ENCODE results near the gene PTGIS. TPM values are rescaled to one million over a fixed set of nuclear protein-coding genes. Genes with fewer than 3 reads are reported as not detected.

PTGIS gene
- total RNA-seq, 2 experiments from 2014 or later: 0.04 to 0.08 TPM

DNA sequence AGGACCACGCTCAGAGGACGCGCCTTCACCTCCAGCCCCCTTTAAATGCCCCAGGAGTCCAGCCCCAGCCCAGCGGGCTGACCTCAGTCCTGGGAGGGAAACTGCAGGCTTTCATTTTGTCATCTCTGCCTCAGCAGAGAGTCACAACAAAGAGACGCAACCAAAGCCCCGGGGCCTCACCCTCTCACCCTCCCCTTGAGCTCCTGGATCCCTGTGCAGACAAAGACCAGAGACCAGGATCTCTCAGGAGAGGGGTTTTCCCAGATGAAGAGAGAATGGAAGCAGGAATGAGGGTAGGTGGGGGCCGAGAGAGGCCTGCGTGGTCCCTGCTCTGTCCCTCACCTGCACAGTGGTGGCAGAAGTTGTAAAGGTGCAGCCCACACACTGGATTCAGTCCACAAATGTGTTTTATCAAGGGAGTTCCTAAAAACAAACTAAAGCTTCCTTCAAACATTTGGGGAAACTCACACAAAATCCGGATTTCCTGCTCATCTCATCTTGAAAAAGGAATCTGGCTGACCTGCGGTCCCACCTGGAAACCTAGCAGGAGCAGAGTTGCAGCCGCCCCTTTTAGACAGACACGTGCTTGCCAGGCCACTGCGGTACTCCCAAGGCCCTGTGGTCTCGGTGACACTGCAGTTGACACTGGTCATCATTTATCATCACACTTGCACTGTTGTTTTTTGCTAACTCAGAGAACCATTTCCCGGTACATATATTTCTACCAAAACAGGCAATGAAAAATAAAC is 27.1 kb downstream of the PTGIS start:
- H3K27me3 Mint-ChIP-seq: peaks cover 44% of the 10 kb centered on the region
- peaks cover 6% of the 10 kb centered on the region for H3K9me3 Mint-ChIP-seq
- H3K4me3 Mint-ChIP-seq: no peak overlapping the region
- DNase-seq: no peak
- H3K36me3 Mint-ChIP-seq: no peaks in the 10 kb centered on the region
- no peak overlapping the region for H3K27ac Mint-ChIP-seq
- peaks cover 2% of the 10 kb centered on the region for H3K4me1 Mint-ChIP-seq

DNA sequence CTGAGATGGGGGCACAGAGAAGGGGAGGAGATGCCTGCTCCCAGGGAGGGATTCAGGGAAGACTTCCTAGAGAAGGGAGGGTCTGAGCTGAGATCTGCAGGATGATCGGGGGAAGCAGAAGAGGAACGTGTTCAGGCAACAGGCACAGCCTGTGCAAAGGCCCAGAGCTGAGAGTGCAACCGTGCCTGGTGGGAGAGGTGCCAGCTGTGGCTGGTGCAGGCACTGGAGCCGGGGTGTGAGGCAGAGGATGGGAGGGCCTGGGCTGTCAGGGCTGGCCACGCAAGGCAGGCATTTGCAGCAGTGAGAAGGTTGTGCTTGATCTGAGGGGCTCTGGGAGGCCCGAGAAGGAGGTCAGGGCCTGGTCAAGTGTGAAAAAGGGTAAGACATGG is 27.7 kb downstream of the PTGIS start:
- H3K4me1 Mint-ChIP-seq: peaks cover 8% of the 10 kb centered on the region
- no peaks in the 10 kb centered on the region for H3K36me3 Mint-ChIP-seq
- H3K4me3 Mint-ChIP-seq: no peak overlapping the region
- no peak overlapping the region for H3K27ac Mint-ChIP-seq
- no peak for DNase-seq
- peaks cover 2% of the 10 kb centered on the region for H3K9me3 Mint-ChIP-seq
- peaks cover 46% of the 10 kb centered on the region for H3K27me3 Mint-ChIP-seq

DNA sequence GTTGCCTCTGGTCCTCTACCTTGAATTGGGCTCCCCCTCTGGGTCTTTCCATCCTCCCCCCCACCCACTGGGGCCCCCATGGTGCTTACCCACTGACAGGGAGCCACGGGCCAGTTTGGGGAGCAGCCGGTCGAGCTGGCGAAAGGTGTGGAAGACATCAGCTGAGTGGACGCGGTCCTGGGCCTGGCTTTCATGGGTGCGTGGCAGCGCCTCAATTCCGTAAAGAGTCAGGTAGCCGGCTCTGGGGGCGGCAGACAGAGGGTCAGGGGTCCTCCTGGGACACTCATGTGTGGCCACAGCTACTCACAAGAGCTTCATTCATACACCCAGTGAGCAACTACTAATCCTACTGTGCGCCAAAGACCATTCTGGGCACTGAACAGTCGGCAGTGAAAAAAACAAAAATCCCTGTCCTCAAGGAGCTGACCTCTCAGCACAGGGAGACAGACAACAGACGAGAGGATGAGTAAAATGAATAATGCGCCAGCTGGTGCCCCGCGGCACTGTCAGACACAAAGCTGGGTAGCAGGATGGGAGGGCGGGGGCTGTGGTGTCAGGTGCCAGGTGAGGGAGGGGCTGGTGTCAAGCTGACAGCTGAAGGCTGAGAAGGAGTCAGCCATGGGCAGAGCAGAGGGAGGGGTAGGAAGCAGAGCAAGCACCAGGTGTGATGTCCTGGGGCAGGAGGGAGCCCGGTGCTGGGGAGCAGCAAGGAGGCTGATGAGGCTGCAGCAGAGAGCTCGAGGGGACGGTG is 28.3 kb downstream of the PTGIS start:
- peaks cover 48% of the 10 kb centered on the region for H3K27me3 Mint-ChIP-seq
- no peak overlapping the region for H3K27ac Mint-ChIP-seq
- H3K4me3 Mint-ChIP-seq: no peak overlapping the region
- DNase-seq: no peak
- no peaks in the 10 kb centered on the region for H3K36me3 Mint-ChIP-seq
- H3K4me1 Mint-ChIP-seq: peaks cover 13% of the 10 kb centered on the region
- peaks cover 1% of the 10 kb centered on the region for H3K9me3 Mint-ChIP-seq

DNA sequence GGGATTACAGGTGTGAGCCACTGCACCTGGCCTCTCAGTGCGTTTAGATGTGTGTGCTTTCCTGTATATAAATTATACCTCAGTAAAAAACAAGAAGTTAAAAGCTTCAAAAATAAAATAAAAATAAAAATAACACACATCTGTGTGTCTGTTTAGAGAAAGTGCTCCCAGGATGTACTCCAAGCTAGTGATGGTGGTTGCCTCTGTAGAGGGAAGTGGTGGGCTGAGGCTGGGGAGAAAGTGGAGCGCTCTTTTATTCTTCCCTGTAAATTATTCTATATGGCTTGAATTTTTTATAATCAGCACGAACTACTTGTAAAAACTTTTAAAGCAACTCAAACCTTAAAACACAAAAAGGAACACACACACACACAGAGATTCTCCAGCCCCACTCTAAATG is 29.0 kb downstream of the PTGIS start:
- peaks cover 18% of the 10 kb centered on the region for H3K4me1 Mint-ChIP-seq
- H3K4me3 Mint-ChIP-seq: no peak overlapping the region
- H3K27me3 Mint-ChIP-seq: peaks cover 48% of the 10 kb centered on the region

DNA sequence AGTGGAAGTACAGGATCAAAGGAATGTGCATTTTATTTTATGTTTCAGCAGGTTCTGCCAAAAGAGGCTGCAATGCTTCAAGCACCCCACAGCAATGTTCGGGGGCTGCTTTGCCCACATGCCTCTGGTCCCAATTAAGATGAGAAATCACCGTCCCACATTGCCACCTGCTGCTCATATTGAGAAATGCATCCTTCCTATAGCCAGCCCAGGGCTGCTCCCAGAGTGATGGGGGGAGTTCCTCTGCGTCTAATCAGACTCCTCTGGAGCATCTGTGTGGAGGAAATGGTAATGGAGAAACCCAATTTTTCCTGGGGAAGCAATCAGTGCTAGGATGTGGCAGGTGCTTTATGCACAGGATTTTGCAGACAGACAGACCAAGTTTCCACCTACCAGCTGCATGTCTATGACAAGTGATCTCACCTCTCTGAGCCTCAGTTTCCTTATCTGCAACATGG is 33.7 kb downstream of the PTGIS start:
- Mint-ChIP-seq H3K4me1 (peaks cover 15% of the 10 kb centered on the region), H3K36me3 (no peaks in the 10 kb centered on the region), H3K4me3 (no peak overlapping the region), H3K27me3 (peaks cover 33% of the 10 kb centered on the region), H3K27ac (peak overlapping the region; percentile 80), H3K9me3 (peaks cover 1% of the 10 kb centered on the region)
- peak; percentile 62 for DNase-seq

More for the DNA sequence above, 29.0 kb downstream of the PTGIS start:
- H3K36me3 Mint-ChIP-seq: no peaks in the 10 kb centered on the region
- DNase-seq: no peak
- H3K9me3 Mint-ChIP-seq: peaks cover 1% of the 10 kb centered on the region
- H3K27ac Mint-ChIP-seq: no peak overlapping the region

DNA sequence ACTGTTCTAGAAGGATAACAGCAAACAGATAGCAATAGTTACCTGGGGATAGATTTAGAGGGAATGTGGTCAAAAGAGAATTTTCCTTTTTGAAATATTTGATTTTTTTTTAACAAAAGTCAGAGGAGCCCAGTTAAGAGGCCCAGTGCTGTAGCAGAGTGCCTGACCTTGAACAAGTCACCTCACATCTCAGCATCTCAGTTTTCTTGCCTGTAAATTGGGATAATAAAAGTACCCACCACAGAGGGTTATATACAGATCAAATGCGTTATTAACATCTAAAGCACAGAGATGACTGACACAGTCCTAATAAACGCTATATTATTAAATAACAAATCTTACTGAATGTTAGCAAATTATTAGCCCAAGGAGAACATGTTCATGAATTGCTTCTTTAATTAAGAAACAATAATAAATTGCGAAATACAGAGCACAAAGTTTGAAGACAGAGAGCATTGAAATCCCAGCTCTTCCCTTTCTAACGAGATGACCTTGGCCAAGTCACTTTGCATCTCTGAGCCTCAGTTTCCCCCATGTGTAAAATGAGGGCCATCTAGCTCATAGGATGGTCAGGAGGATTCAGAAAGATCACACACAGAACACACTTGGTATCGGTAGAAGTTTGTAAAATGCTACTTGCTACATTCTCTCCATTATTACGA is 35.5 kb downstream of the PTGIS start:
- peaks cover 25% of the 10 kb centered on the region for H3K27me3 Mint-ChIP-seq
- no peak for DNase-seq
- no peaks in the 10 kb centered on the region for H3K36me3 Mint-ChIP-seq
- peaks cover 15% of the 10 kb centered on the region for H3K4me1 Mint-ChIP-seq
- no peak overlapping the region for H3K27ac Mint-ChIP-seq
- no peak overlapping the region for H3K4me3 Mint-ChIP-seq
- no peaks in the 10 kb centered on the region for H3K9me3 Mint-ChIP-seq

DNA sequence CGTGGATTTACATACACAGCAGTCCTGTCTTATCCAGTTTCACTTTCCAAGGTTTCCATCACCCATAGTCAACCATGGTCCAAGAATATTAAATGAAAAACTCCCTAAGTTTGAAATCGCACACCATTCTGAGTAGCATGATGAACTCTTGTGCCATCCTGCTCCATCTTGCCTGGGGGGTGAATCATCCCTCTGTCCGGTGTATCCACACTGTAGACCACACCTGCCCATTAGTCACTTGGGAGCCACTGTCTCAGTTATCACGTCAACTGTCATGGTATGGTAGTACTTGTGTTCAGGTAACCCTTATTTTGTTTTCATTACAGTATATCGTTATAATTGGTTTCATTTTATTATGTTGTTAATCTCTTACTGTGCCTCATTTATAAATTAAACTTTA is 38.5 kb downstream of the PTGIS start:
- H3K36me3 Mint-ChIP-seq: no peaks in the 10 kb centered on the region
- peaks cover 10% of the 10 kb centered on the region for H3K27me3 Mint-ChIP-seq
- H3K4me1 Mint-ChIP-seq: peaks cover 2% of the 10 kb centered on the region
- peaks cover 5% of the 10 kb centered on the region for H3K9me3 Mint-ChIP-seq
- H3K4me3 Mint-ChIP-seq: no peak overlapping the region
- no peak overlapping the region for H3K27ac Mint-ChIP-seq
- DNase-seq: no peak

DNA sequence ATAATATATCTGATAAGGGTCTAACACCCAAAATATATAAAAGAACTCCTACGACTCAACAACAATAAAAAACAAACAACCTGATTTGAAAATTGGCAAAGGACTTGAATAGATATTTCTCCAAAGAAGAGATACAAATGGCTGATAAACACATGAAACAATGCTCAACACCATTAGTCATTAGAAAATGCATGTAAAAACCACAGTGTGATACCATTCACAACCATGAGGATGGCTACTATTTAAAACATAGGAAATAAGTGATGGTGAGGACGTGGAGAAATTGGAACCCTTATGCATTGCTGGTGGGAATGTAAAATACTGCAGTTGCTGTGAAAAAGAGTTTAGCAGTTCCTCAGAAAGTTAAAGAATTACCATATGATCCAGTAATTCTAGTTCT is 41.4 kb downstream of the PTGIS start:
- H3K27ac Mint-ChIP-seq: no peak overlapping the region
- H3K4me3 Mint-ChIP-seq: no peak overlapping the region
- DNase-seq: no peak
- H3K36me3 Mint-ChIP-seq: no peaks in the 10 kb centered on the region
- peaks cover 8% of the 10 kb centered on the region for H3K9me3 Mint-ChIP-seq
- peaks cover 20% of the 10 kb centered on the region for H3K27me3 Mint-ChIP-seq
- no peaks in the 10 kb centered on the region for H3K4me1 Mint-ChIP-seq

DNA sequence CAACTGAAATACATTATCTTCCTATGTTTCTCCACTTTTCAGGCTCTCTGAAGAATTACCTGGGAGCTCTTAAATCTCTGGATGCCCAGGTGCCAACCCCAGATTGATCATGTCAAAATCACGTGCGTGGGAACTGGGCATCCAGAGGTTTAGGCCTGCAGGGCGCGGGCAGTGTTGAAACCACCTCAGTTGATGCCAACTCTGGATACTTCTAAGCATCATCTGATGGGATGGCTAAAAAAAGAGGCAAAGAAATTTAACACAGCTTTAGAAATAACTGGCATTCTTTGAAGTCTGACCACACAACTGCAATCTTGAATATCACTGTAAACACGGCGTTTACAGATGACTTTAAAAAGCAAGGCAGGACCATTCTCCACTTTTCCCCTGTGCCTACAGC is 41.9 kb downstream of the PTGIS start:
- Mint-ChIP-seq H3K4me3 (no peak overlapping the region), H3K27me3 (peaks cover 26% of the 10 kb centered on the region), H3K9me3 (peaks cover 8% of the 10 kb centered on the region), H3K36me3 (no peaks in the 10 kb centered on the region), H3K4me1 (no peaks in the 10 kb centered on the region), H3K27ac (no peak overlapping the region)
- no peak for DNase-seq

DNA sequence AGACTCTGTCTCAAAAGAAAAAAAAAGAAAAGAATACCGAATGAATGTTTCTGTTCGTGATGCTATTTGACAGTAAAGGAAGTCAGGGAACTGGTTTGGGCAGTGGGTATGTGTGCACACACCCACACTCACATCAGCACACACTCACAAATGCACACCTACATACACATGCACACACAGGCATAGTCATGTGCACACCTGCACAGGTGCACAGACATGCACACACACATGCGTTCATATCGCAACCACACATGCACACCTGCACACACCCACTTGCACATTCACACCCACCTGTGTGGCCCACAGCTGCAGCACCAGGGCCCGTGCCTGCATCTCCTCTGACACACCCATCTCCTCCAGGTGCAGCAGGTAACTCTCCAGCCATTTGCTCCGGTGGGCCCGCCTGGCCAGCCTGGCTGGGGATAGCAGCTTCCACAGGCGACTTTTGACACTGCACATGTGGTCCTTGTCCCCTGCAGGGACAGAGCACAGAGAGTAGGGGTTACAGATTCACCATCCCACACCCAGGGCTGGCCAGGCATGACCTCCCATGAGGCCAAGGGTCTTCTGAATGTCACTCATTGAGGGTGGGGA is 44.1 kb downstream of the PTGIS start:
- Mint-ChIP-seq H3K27ac (no peak overlapping the region), H3K4me3 (no peak overlapping the region), H3K36me3 (no peaks in the 10 kb centered on the region), H3K27me3 (peaks cover 33% of the 10 kb centered on the region), H3K9me3 (peaks cover 8% of the 10 kb centered on the region), H3K4me1 (no peaks in the 10 kb centered on the region)
- DNase-seq: no peak

DNA sequence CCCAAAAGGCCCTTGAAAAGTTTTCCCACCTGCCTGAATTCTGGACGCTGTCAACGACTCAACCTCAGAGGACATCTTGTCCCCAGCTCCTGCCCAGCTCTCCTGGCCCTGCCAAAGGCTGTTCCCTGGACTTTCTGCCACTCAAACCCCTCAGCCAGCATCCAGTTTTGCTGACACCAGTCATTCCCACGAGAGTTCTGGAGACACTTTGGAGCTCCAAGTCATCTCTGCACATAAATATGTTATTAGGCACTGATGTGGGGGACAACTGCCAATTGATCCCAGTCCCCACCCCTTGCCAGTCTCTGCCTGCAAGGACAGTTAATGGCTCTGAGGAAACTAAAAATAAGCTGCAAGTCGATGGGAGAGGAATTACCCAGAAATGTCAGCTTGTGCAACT is 46.6 kb downstream of the PTGIS start:
- no peak overlapping the region for H3K27ac Mint-ChIP-seq
- no peaks in the 10 kb centered on the region for H3K4me1 Mint-ChIP-seq
- no peaks in the 10 kb centered on the region for H3K36me3 Mint-ChIP-seq
- peaks cover 33% of the 10 kb centered on the region for H3K27me3 Mint-ChIP-seq
- peaks cover 8% of the 10 kb centered on the region for H3K9me3 Mint-ChIP-seq
- no peak for DNase-seq
- H3K4me3 Mint-ChIP-seq: no peak overlapping the region

DNA sequence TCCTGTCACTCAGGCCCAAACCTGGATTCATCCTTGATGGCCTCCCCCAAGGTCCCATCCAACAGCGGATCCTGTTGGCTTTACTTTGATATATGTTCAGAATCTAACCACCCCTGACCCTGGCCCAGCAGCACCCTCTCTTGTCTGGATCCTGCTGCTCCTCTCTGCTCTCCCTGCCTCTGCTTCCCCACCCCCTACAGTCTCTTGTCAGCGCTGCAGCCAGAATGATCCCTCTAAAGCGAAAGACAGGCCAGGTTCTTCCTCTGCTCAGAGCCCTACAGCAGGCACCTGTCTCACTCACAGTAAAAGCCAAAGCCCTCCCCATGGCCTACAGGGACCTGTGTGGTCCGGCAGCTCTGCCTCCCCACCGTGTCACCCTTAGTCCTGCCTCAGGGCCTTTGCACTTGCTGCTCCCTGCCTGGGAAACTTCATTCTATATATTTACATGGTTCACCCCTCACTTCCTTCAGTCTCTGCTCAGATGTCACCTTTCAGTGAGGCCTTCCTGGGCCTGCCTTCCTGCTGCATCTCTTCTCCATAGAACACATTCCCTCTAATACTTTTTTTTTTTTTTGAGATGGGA is 48.1 kb downstream of the PTGIS start:
- Mint-ChIP-seq H3K4me1 (no peaks in the 10 kb centered on the region), H3K27ac (no peak overlapping the region), H3K4me3 (no peak overlapping the region), H3K9me3 (peaks cover 7% of the 10 kb centered on the region), H3K36me3 (no peaks in the 10 kb centered on the region), H3K27me3 (peaks cover 26% of the 10 kb centered on the region)
- no peak for DNase-seq

DNA sequence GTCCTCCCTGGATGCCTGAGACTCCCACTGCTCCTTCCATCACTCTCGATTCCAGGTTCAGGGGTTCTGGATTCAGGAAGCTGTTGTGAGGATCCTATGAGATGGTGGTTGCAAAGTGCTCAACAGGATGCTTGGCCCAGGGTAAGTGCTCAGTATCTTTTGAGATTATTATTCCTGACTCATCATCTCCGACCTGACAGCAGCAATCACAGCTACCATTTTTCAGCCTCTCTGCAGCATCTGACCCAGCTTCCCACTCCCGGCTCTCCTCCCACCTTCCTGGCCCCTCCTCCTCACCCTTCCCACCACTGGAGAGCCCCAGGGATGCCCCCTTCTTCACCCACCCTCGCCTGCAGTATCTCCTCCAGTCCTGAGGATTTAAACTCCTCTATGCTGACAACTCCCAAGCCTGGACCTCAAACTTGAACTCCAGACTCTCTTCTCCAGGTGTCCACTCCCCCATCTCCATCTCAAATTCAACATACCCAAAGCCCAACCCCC is 48.7 kb downstream of the PTGIS start:
- Mint-ChIP-seq H3K27me3 (peaks cover 28% of the 10 kb centered on the region), H3K9me3 (peaks cover 3% of the 10 kb centered on the region), H3K4me3 (no peak overlapping the region), H3K36me3 (no peaks in the 10 kb centered on the region), H3K4me1 (no peaks in the 10 kb centered on the region), H3K27ac (no peak overlapping the region)
- no peak for DNase-seq

DNA sequence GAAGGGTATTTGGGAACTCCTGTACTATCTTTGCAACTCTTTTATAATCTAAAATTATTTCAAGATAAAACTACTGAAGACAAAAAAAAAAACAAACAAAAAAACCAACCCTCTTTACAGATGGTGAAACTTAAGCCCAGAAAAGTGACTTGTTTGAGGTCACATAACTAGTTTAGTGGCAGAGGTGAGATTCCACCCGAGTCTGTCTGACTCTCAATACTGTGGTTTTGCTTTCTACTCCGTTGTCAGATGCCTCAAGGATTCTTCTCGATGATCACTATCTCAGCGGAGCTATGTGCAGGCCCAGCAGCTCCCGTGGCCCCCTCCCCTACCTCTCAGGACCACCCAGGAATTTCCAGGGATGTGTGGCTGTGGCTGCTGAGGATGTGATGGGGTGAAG is 49.4 kb downstream of the PTGIS start:
- H3K27me3 Mint-ChIP-seq: peaks cover 28% of the 10 kb centered on the region
- H3K36me3 Mint-ChIP-seq: no peaks in the 10 kb centered on the region
- H3K4me3 Mint-ChIP-seq: no peak overlapping the region
- peaks cover 3% of the 10 kb centered on the region for H3K9me3 Mint-ChIP-seq
- no peak overlapping the region for H3K27ac Mint-ChIP-seq
- no peak for DNase-seq
- H3K4me1 Mint-ChIP-seq: no peaks in the 10 kb centered on the region

DNA sequence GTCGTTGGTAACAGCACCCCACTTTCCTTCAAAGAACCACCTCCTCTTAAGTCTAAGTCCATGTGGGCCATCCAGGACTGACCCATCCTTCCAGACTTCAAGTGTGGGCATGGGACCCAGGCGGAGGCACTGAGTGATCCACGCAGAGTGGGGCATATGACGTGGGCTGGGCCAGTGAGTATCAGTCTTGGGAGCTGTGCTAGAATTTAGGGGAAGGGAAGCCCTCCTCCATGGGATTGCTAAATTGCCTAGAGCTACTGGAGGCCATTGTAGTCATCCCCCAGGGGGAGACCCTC is 50.2 kb downstream of the PTGIS start:
- no peaks in the 10 kb centered on the region for H3K4me1 Mint-ChIP-seq
- H3K27me3 Mint-ChIP-seq: peaks cover 25% of the 10 kb centered on the region
- no peaks in the 10 kb centered on the region for H3K9me3 Mint-ChIP-seq
- no peaks in the 10 kb centered on the region for H3K36me3 Mint-ChIP-seq
- H3K4me3 Mint-ChIP-seq: no peak overlapping the region
- no peak for DNase-seq
- no peak overlapping the region for H3K27ac Mint-ChIP-seq

Data from activated naive CD8-positive, alpha-beta T cell treated with anti-CD3 and anti-CD28 coated beads for 36 hours (primary cell).